SU-DHL-6 (cell line): ENCODE data around the gene SORL1.
A peak's percentile ranks its signal among the peaks of the same experiment; 100 is the strongest.

Experiments used
- H2AFZ ChIP-seq: fragments of 200-600 bp; sonication (generic); 2 replicates; pipeline ENCODE4 v1.6.1; 2014; ENCODE audit warnings: low read depth, mild to moderate bottlenecking, moderate library complexity, mixed read lengths, antibody characterized with exemption, low read length; ENCODE audit not compliant: severe bottlenecking
- H3F3A ChIP-seq: fragments of 200-600 bp; shearing (Covaris generic); 2 replicates; pipeline ENCODE4 v1.6.0; 2016; ENCODE audit warnings: antibody characterized with exemption, mild to moderate bottlenecking; ENCODE audit not compliant: insufficient read depth
- H3K27ac ChIP-seq: fragments of 200-600 bp; sonication (generic); 2 replicates; pipeline ENCODE4 v1.5.1; 2016; ENCODE audit warnings: low read depth, mild to moderate bottlenecking, low read length, moderate library complexity, mixed read lengths
- H3K27me3 ChIP-seq: fragments of 200-600 bp; sonication (generic), shearing (Covaris generic); 2 replicates; pipeline ENCODE4 v1.6.0; 2014; ENCODE audit warnings: mild to moderate bottlenecking, low read length
- H3K36me3 ChIP-seq: fragments of 200-600 bp; sonication (generic); 2 replicates; pipeline ENCODE4 v1.6.1; 2014; ENCODE audit warnings: mild to moderate bottlenecking, low read length, mixed read lengths
- H3K4me2 ChIP-seq: fragments of 300-600, 200-600 bp; shearing (Covaris generic), sonication (generic); 2 replicates; pipeline ENCODE4 v1.6.0; 2014; ENCODE audit warnings: low read length, low read depth, mild to moderate bottlenecking; ENCODE audit not compliant: poor library complexity, severe bottlenecking
- H3K4me3 ChIP-seq: fragments of 200-600 bp; sonication (generic); 2 replicates; pipeline ENCODE4 v1.5.1; 2014; ENCODE audit warnings: antibody characterized with exemption, low read length, mild to moderate bottlenecking, mixed read lengths; ENCODE audit not compliant: insufficient read depth, poor library complexity, severe bottlenecking
- H3K79me2 ChIP-seq: fragments of 200-600 bp; sonication (generic); 2 replicates; pipeline ENCODE4 v1.6.1; 2014; ENCODE audit warnings: mild to moderate bottlenecking, low read length, moderate library complexity; ENCODE audit not compliant: insufficient read depth
- H3K9ac ChIP-seq: fragments of 200-600 bp; sonication (generic); 2 replicates; pipeline ENCODE4 v1.7.0; 2014; ENCODE audit warnings: mild to moderate bottlenecking, low read length
- H3K9me2 ChIP-seq: fragments of 200-600 bp; sonication (generic); replicated peaks from 2 replicates; pipeline ENCODE4 v1.6.1; 2014; ENCODE audit warnings: low read length; ENCODE audit not compliant: insufficient read depth
- H3K9me3 ChIP-seq: fragments of 200-600 bp; sonication (generic); 2 replicates; pipeline ENCODE4 v1.6.1; 2014; ENCODE audit warnings: low read length, mixed read lengths; ENCODE audit not compliant: insufficient read depth
- H4K20me1 ChIP-seq: fragments of 200-600 bp; sonication (generic); 2 replicates; pipeline ENCODE4 v1.6.1; 2014; ENCODE audit warnings: low read depth, mild to moderate bottlenecking, antibody characterized with exemption, low read length, moderate library complexity, mixed read lengths
- EZH2phosphoT487 ChIP-seq: fragments of 200-600 bp; sonication (generic), shearing (Covaris generic); conservative IDR thresholded peaks from 2 replicates; pipeline ENCODE4 v1.6.1; 2018; ENCODE audit warnings: mild to moderate bottlenecking, antibody characterized with exemption, low read length, moderate library complexity, mixed read lengths
- TF ChIP-seq, protein P1 (sequence below): fragments of 200-600 bp; sonication (generic); IDR thresholded peaks from one replicate; pipeline ENCODE4 v1.5.1; 2017; ENCODE audit warnings: antibody characterized with exemption, mild to moderate bottlenecking, low read length, moderate library complexity; ENCODE audit not compliant: insufficient read depth, poor library complexity, severe bottlenecking

SORL1 gene

DNA sequence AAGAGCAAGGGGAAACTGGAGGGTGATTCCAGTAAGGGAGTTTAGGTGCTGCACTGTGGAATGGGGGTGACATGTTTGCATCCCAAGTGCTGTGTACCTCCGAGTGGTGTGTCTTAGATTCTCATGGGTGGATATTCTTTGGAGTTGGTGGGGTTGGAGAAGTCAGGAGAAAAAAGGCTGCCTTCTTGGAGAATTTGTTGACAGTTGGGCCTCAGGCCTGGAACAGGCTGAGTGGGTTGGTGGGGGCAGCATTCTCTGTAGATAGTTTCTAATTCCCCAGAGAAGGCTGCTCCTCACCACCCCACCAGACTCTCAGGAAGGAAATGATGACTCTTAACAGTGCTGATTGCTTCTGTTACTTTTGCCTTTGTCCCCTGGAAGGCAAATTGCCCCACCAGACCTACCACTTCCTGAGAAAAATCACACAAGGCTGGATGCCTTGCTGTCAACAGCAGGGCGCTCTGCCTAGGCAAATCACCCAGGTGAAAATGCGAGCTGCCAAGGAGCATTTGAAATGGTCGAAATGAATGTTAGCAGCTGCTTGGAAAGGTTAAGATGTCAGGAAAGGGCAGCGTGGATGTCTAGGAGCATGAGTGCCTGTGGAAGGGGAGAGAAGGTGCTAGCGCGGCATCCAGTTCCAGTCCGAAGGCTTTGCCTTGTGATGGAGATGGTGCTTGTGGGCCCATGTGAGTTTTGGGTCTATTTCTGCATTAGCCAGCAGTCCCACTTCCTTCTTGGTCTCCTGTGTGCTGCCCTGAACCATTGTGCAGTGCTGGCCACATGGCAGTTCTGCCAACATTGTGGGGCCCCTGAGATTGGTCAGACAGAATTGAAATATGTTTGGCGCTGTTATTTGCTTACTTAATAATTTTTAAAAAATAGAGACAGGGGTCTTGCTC, 30.4 kb downstream of the SORL1 start:
- Histone ChIP-seq H3K4me3 (no peak overlapping the region), H3K27ac (peak overlapping the region; percentile 40), H3K27me3 (no peaks in the 10 kb centered on the region), H2AFZ (no peak overlapping the region), H3K36me3 (peaks cover 33% of the 10 kb centered on the region), H3K79me2 (peaks cover 89% of the 10 kb centered on the region), H3K9me3 (no peaks in the 10 kb centered on the region), H3F3A (no peaks in the 10 kb centered on the region), H3K4me2 (no peak overlapping the region), H3K9ac (no peak overlapping the region), H4K20me1 (peaks cover 19% of the 10 kb centered on the region; the same call in 1 of the 2 replicates), H3K9me2 (no peaks in the 10 kb centered on the region)
- TF ChIP-seq EZH2phosphoT487: no peak
- TF ChIP-seq, protein P1, sequence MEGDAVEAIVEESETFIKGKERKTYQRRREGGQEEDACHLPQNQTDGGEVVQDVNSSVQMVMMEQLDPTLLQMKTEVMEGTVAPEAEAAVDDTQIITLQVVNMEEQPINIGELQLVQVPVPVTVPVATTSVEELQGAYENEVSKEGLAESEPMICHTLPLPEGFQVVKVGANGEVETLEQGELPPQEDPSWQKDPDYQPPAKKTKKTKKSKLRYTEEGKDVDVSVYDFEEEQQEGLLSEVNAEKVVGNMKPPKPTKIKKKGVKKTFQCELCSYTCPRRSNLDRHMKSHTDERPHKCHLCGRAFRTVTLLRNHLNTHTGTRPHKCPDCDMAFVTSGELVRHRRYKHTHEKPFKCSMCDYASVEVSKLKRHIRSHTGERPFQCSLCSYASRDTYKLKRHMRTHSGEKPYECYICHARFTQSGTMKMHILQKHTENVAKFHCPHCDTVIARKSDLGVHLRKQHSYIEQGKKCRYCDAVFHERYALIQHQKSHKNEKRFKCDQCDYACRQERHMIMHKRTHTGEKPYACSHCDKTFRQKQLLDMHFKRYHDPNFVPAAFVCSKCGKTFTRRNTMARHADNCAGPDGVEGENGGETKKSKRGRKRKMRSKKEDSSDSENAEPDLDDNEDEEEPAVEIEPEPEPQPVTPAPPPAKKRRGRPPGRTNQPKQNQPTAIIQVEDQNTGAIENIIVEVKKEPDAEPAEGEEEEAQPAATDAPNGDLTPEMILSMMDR: no peak

DNA sequence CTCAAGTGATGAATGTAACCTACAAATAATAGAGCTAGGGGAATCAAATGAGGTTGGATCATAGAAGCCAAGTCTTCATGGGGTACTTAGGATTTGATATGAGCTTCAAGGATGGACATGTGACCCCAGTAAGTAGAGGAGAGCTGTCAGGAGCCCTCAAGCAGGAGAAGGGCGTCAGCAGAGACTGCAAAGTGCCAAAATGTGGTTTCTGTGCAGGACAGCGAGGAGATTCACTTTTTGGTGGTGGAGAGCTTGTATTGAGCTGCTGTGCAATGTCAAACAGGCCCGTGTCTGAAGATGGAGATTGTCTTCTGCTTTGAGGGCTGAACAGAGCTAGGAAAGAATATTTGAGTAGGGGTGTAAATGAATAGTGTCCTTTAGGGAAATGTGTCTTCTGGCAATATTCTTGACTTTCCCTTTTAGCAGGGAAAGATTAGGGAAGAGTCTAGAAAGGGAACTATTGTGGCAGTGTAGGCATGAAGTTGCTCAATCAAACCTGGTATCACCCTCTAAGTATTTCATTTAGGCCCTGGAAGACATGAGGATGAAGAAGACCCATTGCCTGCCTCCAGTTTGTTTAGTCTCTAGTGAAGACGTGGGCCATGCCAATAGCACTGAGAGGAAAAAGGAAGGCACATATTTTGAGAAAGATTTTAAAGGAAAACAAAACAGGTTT, 31.8 kb downstream of the SORL1 start:
- Histone ChIP-seq H3K4me3 (no peak overlapping the region), H3K27me3 (no peaks in the 10 kb centered on the region), H3K9me2 (no peaks in the 10 kb centered on the region), H2AFZ (no peak overlapping the region), H3K79me2 (peaks cover 89% of the 10 kb centered on the region), H3K4me2 (no peak overlapping the region), H3K27ac (0 out of 2 replicates have a peak overlapping the region, but pooled peaks have one; percentile 10), H3K9me3 (no peaks in the 10 kb centered on the region), H3K9ac (no peak overlapping the region), H3F3A (no peaks in the 10 kb centered on the region), H4K20me1 (peaks cover 16% of the 10 kb centered on the region; the same call in 1 of the 2 replicates), H3K36me3 (peaks cover 38% of the 10 kb centered on the region)
- TF ChIP-seq, protein P1: no peak
- no peak for TF ChIP-seq EZH2phosphoT487

DNA sequence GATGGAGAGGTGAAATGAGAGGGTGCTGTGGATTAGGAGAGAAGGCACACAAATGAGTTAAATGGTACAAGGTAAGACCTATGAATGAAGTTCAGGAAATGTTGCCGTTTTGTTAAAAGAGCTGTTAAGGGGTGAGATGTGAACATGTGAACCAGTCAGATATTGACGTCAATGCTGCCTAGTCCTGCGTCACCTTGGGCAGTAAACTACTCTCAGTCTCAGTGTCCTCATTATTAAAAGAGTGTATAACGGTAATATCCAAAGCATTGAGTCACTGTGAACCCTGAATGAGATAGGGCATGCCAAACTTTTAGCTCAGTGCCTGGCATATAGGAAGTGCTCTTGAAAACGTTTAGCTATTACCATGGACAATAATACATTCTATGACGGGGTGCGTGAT, 33.1 kb downstream of the SORL1 start:
- Histone ChIP-seq H4K20me1 (peaks cover 12% of the 10 kb centered on the region; the same call in 1 of the 2 replicates), H3K79me2 (peaks cover 86% of the 10 kb centered on the region), H3K9ac (no peak overlapping the region), H3K4me3 (no peak overlapping the region), H3F3A (no peaks in the 10 kb centered on the region), H3K9me2 (no peaks in the 10 kb centered on the region), H3K36me3 (peaks cover 40% of the 10 kb centered on the region), H3K27ac (no peak overlapping the region), H3K9me3 (no peaks in the 10 kb centered on the region), H3K27me3 (no peaks in the 10 kb centered on the region), H3K4me2 (no peak overlapping the region), H2AFZ (no peak overlapping the region)
- TF ChIP-seq EZH2phosphoT487: no peak
- TF ChIP-seq, protein P1: no peak
